ENCODE data around the gene SERTAD1.

The SERTAD1 gene

GRCh38 chr19:40374084-40374483 is 51.7 kb downstream of the SERTAD1 start:
- no peak for DNase-seq

GRCh38 chr19:40371802-40372122 is 54.0 kb downstream of the SERTAD1 start:
- DNase-seq: no peak
